Smooth muscle cell (in vitro differentiated cells): ENCODE data around the gene ZYG11A. TPM values are rescaled to one million over a fixed set of nuclear protein-coding genes. Genes with fewer than 3 reads are reported as not detected.

Experiments used
- DNase-seq: peaks from one replicate; lab custom pipeline; 2025; ENCODE audit not compliant: unreplicated experiment; lab: John Stamatoyannopoulos, UW
- H2AFZ ChIP-seq: fragments of 200-600 bp; sonication (generic); 2 replicates; pipeline ENCODE4 v1.6.0; 2016; ENCODE audit warnings: antibody characterized with exemption, low read depth, mild to moderate bottlenecking
- H3F3A ChIP-seq: fragments of 200-600 bp; sonication (generic); 2 replicates; pipeline ENCODE4 v1.6.0; 2017; ENCODE audit warnings: antibody characterized with exemption, low read depth
- H3K27ac ChIP-seq: fragments of 200-600 bp; sonication (generic); 2 replicates; pipeline ENCODE4 v1.5.1; 2016; ENCODE audit warnings: low read depth, mild to moderate bottlenecking
- H3K27me3 ChIP-seq: fragments of 200-600 bp; sonication (generic); 2 replicates; pipeline ENCODE4 v1.6.1; 2016; ENCODE audit warnings: low read depth, mild to moderate bottlenecking
- H3K36me3 ChIP-seq: fragments of 200-600 bp; sonication (generic); 2 replicates; pipeline ENCODE4 v1.5.1; 2016; ENCODE audit warnings: low read depth
- H3K4me1 ChIP-seq: fragments of 200-600 bp; sonication (generic); 2 replicates; pipeline ENCODE4 v1.5.1; 2016; ENCODE audit warnings: low read depth
- H3K4me2 ChIP-seq: fragments of 200-600 bp; sonication (generic); 2 replicates; pipeline ENCODE4 v1.6.0; 2016; ENCODE audit warnings: mild to moderate bottlenecking
- H3K4me3 ChIP-seq: fragments of 200-600 bp; sonication (generic); 2 replicates; pipeline ENCODE4 v1.5.1; 2016; ENCODE audit warnings: mild to moderate bottlenecking
- H3K79me2 ChIP-seq: fragments of 200-600 bp; sonication (generic); 2 replicates; pipeline ENCODE4 v1.6.0; 2016; ENCODE audit warnings: low read depth, mild to moderate bottlenecking
- H3K9ac ChIP-seq: fragments of 200-600 bp; sonication (generic); 2 replicates; pipeline ENCODE4 v1.6.0; 2016; ENCODE audit warnings: low read depth
- H3K9me3 ChIP-seq: fragments of 200-600 bp; sonication (generic); replicated peaks from 2 replicates; pipeline ENCODE4 v1.5.1; 2016; ENCODE audit warnings: low read depth
- H4K20me1 ChIP-seq: fragments of 200-600 bp; sonication (generic); 2 replicates; pipeline ENCODE4 v1.6.0; 2016; ENCODE audit warnings: low read depth
- CTCF ChIP-seq: fragments of 200-600 bp; sonication (generic); IDR thresholded peaks from 2 replicates; pipeline ENCODE4 v1.5.1; 2017; ENCODE audit warnings: borderline replicate concordance, mild to moderate bottlenecking, antibody characterized with exemption; ENCODE audit not compliant: insufficient read depth, poor library complexity, severe bottlenecking
- WGBS: methylation state at CpG from one replicate; pipeline ENCODE4 v1.1.7; 2016; ENCODE audit warnings: low lambda C conversion rate; 5-methylcytosine and 5-hydroxymethylcytosine counted together
- polyA plus RNA-seq: library from polyadenylated mRNA; unstranded; fragments of >200 nt; fragmentation: Nextera tagmentation; extraction: Ambion mirVana; gene quantifications from 2 replicates; pipeline ENCODE4 v1.2.1, GENCODE V29; 2016
- total RNA-seq: library from RNA; depleted of rRNA; stranded (reverse); fragments of >200 nt; gene quantifications from 2 replicates; pipeline ENCODE4 v1.2.3, GENCODE V29; 2014

Gene ZYG11A
- total and polyA plus RNA-seq, 2 experiments from 2014 or later, result not detected

GRCh38 chr1:52925571-52926005 lies 83.0 kb downstream of the ZYG11A start:
- H3K27ac ChIP-seq, result no peak overlapping the region
- no peaks in the 10 kb centered on the region for H3K9me3 ChIP-seq
- no peaks in the 10 kb centered on the region for H4K20me1 ChIP-seq
- H3K79me2 ChIP-seq, result no peaks in the 10 kb centered on the region
- no peak overlapping the region for H3K9ac ChIP-seq
- no peak overlapping the region for H3K4me3 ChIP-seq
- H3K36me3 ChIP-seq, result no peaks in the 10 kb centered on the region
- no peak overlapping the region for H2AFZ ChIP-seq
- no peak overlapping the region for H3K4me2 ChIP-seq
- DNase-seq, result no peak
- no peaks in the 10 kb centered on the region for H3K4me1 ChIP-seq
- no peak for TF ChIP-seq CTCF
- no peaks in the 10 kb centered on the region for H3F3A ChIP-seq
- peaks cover 76% of the 10 kb centered on the region for H3K27me3 ChIP-seq
- 73% methylated on average over 5 of the region's 5 CpGs for WGBS

GRCh38 chr1:52926864-52927211 lies 84.3 kb downstream of the ZYG11A start:
- no peak overlapping the region for H3K27ac ChIP-seq
- H3K9me3 ChIP-seq, result no peaks in the 10 kb centered on the region
- no peaks in the 10 kb centered on the region for H4K20me1 ChIP-seq

GRCh38 chr1:52927212-52928014 lies 84.9 kb downstream of the ZYG11A start, which contains the start of gene SCP2:
TSS of gene SCP2 (plus strand) at chr1:52927276. CDS start at chr1:52927397, 121 bp downstream.
- Histone ChIP-seq H3K4me3 (peak within 1 kb of the TSS; percentile 93), H3K36me3 (no peaks in the 10 kb centered on the region), H3K9ac (peak within 1 kb of the TSS; percentile 68), H3F3A (no peaks in the 10 kb centered on the region), H3K4me2 (peak within 1 kb of the TSS; percentile 98), H4K20me1 (no peaks in the 10 kb centered on the region), H2AFZ (peak within 1 kb of the TSS; percentile 100), H3K79me2 (no peaks in the 10 kb centered on the region), H3K27ac (no peak within 1 kb of the TSS), H3K9me3 (no peaks in the 10 kb centered on the region), H3K27me3 (peaks cover 58% of the 10 kb centered on the region), H3K4me1 (no peaks in the 10 kb centered on the region)
- 2% methylated on average over 58 of the region's 65 CpGs for WGBS
- peak; percentile 61 for DNase-seq
- no peak for TF ChIP-seq CTCF

More at GRCh38 chr1:52926864-52927211, 84.3 kb downstream of the ZYG11A start:
- TF ChIP-seq CTCF, result no peak
- Histone ChIP-seq H3K79me2 (no peaks in the 10 kb centered on the region), H2AFZ (peak overlapping the region; percentile 100), H3K36me3 (no peaks in the 10 kb centered on the region), H3K4me2 (peak overlapping the region; percentile 98), H3K4me1 (no peaks in the 10 kb centered on the region), H3F3A (no peaks in the 10 kb centered on the region), H3K4me3 (peak overlapping the region; percentile 93), H3K27me3 (peaks cover 64% of the 10 kb centered on the region), H3K9ac (no peak overlapping the region)
- WGBS, result 23% methylated on average over 12 of the region's 12 CpGs
- DNase-seq, result no peak
